ENCODE measurements around the gene IQGAP1.
"Not testable (repeated sequence)": the region's sequence is repeated elsewhere in the genome, so short reads cannot be mapped to it uniquely, and the experiment has no call there.

The IQGAP1 gene

DNA sequence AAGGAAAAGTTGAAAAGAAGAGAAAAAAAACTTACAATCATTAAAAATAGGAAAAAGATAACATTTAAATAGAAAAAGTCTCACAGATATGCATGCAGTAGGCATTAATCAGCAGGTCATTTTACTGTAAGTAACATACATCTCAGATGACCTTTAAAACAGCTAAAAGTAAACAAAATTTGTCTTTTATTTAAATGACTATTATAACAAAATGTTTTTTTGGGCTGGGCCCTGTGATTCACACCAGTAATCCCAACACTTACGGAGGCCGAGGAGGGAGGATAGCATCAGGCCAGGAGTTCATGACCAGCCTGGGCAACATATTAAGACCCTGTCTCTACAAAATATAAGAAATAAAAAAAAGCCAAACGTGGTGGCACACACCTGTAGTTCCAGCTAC is 14.7 kb downstream of the IQGAP1 start:
- peak overlapping the region; percentile 81 for H3K27ac ChIP-seq
- TF ChIP-seq, protein P1, sequence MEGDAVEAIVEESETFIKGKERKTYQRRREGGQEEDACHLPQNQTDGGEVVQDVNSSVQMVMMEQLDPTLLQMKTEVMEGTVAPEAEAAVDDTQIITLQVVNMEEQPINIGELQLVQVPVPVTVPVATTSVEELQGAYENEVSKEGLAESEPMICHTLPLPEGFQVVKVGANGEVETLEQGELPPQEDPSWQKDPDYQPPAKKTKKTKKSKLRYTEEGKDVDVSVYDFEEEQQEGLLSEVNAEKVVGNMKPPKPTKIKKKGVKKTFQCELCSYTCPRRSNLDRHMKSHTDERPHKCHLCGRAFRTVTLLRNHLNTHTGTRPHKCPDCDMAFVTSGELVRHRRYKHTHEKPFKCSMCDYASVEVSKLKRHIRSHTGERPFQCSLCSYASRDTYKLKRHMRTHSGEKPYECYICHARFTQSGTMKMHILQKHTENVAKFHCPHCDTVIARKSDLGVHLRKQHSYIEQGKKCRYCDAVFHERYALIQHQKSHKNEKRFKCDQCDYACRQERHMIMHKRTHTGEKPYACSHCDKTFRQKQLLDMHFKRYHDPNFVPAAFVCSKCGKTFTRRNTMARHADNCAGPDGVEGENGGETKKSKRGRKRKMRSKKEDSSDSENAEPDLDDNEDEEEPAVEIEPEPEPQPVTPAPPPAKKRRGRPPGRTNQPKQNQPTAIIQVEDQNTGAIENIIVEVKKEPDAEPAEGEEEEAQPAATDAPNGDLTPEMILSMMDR (conservative IDR thresholded peaks at IDR 0.05) = no peak

DNA sequence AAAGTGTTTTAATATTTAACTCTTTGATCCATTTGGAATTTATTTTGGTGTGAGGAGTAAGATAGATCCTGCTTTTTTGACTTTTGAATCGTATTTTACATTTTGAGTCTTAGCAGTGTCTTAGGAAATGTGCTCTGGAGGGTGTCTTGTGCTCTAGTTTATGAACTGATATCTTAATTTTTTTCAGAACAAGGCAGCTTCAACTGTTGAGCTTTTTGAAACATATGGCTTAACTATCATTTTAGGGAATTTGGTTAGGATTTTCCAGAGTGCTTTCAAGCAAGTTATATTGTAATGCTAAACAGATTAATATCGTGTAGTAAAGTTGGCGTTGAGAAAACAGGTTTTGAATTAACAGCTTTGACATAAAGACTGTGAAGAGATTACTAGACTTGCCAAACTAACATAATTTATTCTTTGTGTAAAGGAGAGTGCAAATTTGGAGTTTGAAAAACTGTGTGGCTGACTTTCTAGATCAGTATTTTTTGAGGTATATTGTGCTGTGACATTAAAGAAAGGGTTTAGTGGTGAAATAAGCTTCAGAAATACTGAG is 17.1 kb downstream of the IQGAP1 start:
- H3K27ac ChIP-seq = no peak overlapping the region
- TF ChIP-seq, protein P1 (conservative IDR thresholded peaks at IDR 0.05) = no peak

DNA sequence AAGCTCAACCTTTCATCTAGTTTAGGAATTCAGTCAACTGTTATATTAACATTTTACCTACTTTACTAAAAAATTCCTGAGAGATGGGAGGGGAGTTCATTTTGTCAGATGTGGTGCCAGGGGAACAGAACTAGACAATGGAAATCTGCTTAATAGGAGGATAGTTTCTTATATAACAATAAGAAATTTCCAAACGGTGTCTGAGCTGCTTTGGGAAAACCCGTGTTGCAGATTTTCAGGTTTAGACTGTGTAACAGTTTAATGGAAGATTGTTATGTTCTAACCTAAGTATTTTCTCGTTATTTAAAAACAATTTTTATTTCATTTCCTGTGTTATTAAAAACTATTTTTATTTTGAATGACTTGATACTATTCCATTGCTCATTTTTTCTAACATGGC is 19.3 kb downstream of the IQGAP1 start:
- TF ChIP-seq, protein P1 (conservative IDR thresholded peaks at IDR 0.05) = no peak
- no peak overlapping the region for H3K27ac ChIP-seq

DNA sequence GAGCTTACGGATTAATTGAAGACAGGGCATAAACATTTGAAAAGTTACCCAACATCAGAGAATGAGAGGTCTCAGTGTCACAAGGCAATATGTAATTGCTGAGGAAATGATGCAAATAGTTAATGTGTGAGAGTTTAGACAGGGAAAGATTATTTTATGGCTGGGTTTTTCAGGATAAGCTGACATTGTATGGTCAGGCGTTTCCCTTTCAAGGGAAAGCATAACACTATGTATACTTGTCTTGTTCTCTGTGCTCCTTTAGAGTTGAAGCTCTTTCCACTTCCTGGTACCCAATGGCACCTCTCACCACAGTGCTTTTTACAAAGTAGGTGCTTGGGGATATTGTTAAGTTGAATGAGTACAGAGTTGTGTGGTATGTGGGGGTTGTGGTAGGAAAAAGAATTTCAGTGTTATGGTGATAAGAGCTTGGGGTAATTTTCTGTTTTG is 19.9 kb downstream of the IQGAP1 start:
- TF ChIP-seq, protein P1 (conservative IDR thresholded peaks at IDR 0.05) = no peak
- H3K27ac ChIP-seq = no peak overlapping the region

DNA sequence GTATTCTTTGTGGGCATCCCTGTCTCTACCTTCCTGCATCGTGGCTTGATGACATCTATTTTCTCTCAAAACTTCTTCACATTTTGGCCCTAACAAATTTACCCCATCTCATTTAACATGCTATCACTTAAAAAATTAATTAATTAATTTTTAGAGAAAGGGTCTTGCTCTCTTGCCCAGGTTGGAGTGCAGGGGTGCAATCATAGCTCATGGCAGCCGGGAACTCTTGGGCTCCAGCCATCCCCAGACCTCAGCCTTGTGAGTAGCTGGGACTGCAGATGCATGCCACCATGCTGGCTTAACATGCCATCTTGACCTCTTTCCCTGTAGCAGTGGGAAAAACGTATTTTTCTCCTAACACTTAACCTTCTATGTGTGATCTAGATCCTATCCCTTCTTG is 20.6 kb downstream of the IQGAP1 start:
- no peak overlapping the region for H3K27ac ChIP-seq
- TF ChIP-seq, protein P1 (conservative IDR thresholded peaks at IDR 0.05) = no peak

DNA sequence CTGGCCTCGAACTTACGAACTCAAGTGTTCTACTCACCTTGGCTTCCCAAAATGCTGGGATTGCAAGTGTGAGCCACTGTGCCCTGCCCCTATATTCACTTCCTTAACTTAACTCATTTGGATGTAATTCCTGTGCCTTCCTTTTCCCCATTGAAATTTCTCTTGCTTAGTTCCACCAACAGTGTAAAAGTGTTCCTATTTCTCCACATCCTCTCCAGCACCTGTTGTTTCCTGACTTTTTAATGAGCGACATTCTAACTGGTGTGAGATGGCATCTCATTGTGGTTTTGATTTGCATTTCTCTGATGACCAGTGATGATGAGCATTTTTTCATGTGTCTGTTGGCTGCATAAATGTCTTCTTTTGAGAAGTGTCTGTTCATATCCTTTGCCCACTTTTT is 21.5 kb downstream of the IQGAP1 start:
- not testable (repeated sequence) for H3K27ac ChIP-seq

DNA sequence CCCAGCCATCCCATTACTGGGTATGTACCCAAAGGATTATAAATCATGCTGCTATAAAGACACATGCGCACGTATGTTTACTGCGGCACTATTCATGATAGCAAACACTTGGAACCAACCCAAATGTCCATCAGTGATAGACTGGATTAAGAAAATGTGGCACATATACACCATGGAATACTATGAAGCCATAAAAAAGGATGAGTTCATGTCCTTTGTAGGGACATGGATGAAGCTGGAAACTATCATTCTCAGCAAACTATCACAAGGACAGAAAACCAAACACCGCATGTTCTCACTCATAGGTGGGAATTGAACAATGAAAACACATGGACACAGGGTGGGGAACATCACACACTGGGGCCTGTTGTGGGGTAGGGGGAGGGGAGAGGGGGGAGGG is 22.3 kb downstream of the IQGAP1 start:
- H3K27ac ChIP-seq = not testable (repeated sequence)

DNA sequence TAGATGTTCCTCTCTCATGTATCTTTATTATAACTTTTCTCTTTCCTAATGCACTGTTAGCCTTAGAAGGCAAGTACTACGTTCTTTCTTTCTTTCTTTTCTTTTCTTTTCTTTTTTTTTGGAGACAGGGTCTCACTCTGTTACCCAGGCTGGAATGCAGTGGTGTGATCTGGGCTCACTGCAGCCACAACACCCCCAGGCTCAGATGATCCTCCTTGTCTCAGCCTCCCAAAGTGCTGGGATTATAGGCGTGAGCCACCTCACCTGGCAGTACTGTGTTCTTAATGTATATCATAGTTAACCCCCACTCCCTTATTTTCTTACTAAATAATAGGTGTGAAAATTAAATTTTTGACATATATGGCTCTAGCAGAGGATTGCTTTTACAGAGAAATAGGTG is 23.1 kb downstream of the IQGAP1 start:
- TF ChIP-seq, protein P1 (conservative IDR thresholded peaks at IDR 0.05) = no peak
- no peak overlapping the region for H3K27ac ChIP-seq

All from VCaP (cell line).